ENCODE measurements around the gene ANO1.

GRCh38 chr11:70105369-70105754, 27.2 kb downstream of the ANO1 start:
- TF ChIP-seq CTCF (IDR thresholded peaks at IDR 0.05; ENCODE audit: low read length) (no peak), EZH2phosphoT487 (IDR thresholded peaks at IDR 0.05; ENCODE audit: low read length) (no peak)
